ENCODE results near the gene DDX25.

GRCh38 chr11:125934473-125934872, 30.2 kb downstream of the DDX25 start:
- no peak for TF ChIP-seq CTCF (IDR thresholded peaks at IDR 0.05)
- TF ChIP-seq POLR2A (IDR thresholded peaks at IDR 0.05), result no peak
